ENCODE measurements around the gene ZMIZ1. TPM values are rescaled to one million over a fixed set of nuclear protein-coding genes. Genes with fewer than 3 reads are reported as not detected.

The ZMIZ1 gene
- total RNA-seq, 4 donors from 2014 or later: 18.7 to 188 (median 36.7) TPM

DNA sequence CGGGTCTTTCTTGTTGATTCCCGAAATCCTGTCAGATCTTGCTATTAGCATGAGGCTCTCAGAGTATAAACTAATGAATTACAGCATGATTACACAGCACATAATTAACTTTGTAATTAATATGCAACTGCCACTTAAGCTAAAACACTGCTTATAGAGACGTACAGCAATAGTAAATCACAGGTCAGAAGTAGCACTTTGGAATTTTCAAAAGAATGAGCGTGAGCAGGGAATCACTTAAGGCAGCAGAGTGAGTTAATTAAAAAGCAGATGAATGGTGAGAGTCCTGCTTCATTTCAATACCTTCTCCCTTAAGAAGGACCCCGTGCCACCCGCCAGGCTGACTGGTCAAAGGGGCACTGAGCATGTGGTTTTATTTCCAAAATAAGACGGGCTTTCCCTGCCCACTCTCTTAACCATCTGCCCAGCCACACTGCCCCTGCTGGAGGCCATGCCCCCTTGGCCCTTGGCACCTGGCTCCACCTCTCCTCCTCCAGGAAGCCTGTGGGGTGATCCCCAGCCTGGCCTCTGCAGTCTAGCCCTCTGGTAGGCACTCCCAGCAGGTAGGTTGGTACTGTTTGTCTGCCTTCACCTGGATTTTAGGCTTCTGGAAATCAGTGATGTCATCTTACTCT lies 117.8 kb downstream of the ZMIZ1 start:
- TF ChIP-seq, protein P1, sequence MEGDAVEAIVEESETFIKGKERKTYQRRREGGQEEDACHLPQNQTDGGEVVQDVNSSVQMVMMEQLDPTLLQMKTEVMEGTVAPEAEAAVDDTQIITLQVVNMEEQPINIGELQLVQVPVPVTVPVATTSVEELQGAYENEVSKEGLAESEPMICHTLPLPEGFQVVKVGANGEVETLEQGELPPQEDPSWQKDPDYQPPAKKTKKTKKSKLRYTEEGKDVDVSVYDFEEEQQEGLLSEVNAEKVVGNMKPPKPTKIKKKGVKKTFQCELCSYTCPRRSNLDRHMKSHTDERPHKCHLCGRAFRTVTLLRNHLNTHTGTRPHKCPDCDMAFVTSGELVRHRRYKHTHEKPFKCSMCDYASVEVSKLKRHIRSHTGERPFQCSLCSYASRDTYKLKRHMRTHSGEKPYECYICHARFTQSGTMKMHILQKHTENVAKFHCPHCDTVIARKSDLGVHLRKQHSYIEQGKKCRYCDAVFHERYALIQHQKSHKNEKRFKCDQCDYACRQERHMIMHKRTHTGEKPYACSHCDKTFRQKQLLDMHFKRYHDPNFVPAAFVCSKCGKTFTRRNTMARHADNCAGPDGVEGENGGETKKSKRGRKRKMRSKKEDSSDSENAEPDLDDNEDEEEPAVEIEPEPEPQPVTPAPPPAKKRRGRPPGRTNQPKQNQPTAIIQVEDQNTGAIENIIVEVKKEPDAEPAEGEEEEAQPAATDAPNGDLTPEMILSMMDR (IDR thresholded peaks at IDR 0.05): no peak
- no peak for TF ChIP-seq POLR2A (IDR thresholded peaks at IDR 0.05)
- peak overlapping the region; percentile 78 for H3K27ac ChIP-seq
- intact Hi-C loops (cut with DNase I; ENCODE audit: low total_unique reads): loop anchor here (5.0 kb wide), 1 partner anchor 114 kb away; no protein-coding TSS in a partner anchor

DNA sequence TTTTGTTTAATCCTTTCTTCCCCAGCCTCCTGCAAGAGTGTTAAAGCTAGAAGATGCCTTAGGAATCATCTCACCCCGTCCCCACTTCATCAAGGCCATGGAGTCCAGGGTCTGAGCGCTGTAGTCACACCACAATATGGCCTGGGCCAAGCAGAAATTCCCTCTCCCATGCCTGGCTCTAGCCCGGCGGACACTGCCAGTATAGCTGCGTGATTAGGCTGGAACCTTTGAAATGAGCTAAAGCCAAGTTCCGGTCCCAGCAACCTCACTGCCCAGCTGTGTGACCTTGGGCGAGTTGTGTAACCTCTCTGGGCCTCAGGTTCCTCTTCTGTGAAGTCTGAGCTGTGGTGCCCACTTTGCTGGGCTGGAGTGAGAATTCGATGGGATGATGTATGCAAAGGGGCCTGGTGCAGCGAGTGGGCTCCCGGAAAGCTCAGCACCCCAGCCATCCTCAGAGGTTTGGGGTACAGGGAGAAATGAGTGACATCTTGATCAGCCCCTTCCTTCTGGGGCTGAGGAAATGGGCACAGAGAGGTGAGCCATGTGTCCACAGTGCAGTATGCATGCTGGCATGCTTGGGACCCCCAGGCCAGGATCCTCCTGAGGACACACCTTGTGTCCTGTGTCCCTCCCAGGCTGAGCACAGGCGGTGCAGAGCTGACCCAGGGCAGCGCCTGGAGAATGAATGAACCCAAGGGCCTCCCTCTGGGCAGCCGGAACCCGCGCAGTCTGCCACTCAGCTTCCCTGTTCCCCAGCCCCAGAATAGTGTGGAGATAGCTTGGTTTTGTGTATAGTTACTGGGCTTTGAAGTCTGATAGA lies 118.6 kb downstream of the ZMIZ1 start:
- no peaks in the 10 kb centered on the region for H3K9me3 ChIP-seq
- H3K4me3 ChIP-seq: no peak overlapping the region
- no peaks in the 10 kb centered on the region for H3K27me3 ChIP-seq
- no peak for DNase-seq
- peak overlapping the region; percentile 78 for H3K27ac ChIP-seq
- H3K36me3 ChIP-seq: no peaks in the 10 kb centered on the region
- peaks cover 22 to 27% of the 10 kb centered on the region in 2 donors for H3K4me1 ChIP-seq
- intact Hi-C loops (cut with DNase I; ENCODE audit: low total_unique reads): loop anchor here (5.0 kb wide), 1 partner anchor 115 kb away; no protein-coding TSS in a partner anchor
- no peak for TF ChIP-seq POLR2A (IDR thresholded peaks at IDR 0.05)
- TF ChIP-seq, protein P1 (IDR thresholded peaks at IDR 0.05): no peak

More for the DNA sequence above, 117.8 kb downstream of the ZMIZ1 start:
- Histone ChIP-seq H3K4me1 (peaks cover 29 to 30% of the 10 kb centered on the region in 2 donors), H3K4me3 (no peak overlapping the region), H3K27me3 (no peaks in the 10 kb centered on the region), H3K9me3 (no peaks in the 10 kb centered on the region), H3K36me3 (no peaks in the 10 kb centered on the region)
- DNase-seq: no peak

DNA sequence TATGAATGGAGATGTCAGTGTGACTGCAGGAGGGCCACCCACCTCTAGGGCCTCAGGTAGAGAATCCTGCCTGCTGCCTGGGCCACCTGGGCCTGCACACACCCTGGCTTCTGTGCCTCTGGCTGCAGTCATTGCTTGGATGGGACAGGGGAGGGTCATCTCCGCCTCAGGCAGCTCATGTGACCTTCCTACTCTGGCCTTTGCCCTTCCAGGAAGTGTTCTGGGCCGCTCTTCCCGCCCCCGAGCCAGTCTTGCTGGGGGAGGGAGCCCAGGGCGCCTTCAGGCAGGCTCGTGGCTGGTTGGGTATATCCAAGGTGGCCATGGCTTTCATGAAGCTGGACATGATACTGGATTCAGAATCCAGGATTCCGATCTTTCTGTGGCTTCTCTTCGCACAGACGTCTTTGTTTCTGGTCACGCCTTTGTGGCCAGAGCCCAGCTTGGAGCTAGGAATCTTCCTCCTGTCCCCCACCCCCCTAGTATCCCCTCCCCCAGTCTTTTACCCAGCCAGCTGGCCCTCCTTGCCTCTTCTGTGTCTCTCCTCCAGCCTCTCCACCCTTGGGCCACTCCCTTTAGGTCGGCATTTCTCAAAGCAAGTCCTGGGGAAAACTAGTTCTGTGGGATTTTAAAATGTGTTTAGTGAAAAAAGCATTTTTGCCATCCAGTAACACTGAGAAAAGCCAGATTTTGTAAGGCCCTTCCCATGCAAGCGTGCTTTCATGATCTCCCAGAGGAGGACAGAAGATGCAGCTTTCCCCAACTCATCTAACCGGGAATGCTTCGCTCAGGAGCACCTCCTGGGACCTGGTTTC lies 119.6 kb downstream of the ZMIZ1 start:
- no peak for TF ChIP-seq POLR2A (IDR thresholded peaks at IDR 0.05)
- TF ChIP-seq, protein P1 (IDR thresholded peaks at IDR 0.05): no peak
- Histone ChIP-seq H3K36me3 (no peaks in the 10 kb centered on the region), H3K27me3 (no peaks in the 10 kb centered on the region), H3K4me1 (peaks cover 14 to 20% of the 10 kb centered on the region in 2 donors), H3K27ac (peak overlapping the region; percentile 64 to 78), H3K9me3 (no peaks in the 10 kb centered on the region), H3K4me3 (no peak overlapping the region)
- intact Hi-C loops (cut with DNase I; ENCODE audit: low total_unique reads): loop anchor here (5.0 kb wide), 1 partner anchor 116 kb away; no protein-coding TSS in a partner anchor
- DNase-seq: no peak

DNA sequence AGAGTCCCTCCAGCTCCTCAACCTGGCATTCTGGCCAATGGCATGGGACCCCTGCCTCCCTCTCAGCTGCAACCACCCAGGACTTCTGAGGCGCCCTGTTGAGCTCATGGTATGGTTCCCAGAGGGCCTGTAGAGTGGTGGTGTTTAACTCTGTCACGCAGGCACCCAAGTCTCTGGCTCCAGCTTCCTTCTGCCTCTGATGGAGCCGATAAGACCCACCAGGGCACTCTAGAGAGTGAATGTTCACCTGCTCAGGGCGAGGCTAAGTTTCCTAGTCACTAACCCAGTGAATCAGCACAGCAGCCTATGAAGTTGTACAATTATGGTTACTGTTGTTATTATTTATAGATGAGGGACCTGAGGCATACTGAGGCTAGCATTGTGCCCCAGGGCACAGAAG lies 120.4 kb downstream of the ZMIZ1 start:
- H3K9me3 ChIP-seq: no peaks in the 10 kb centered on the region
- intact Hi-C loops (cut with DNase I; ENCODE audit: low total_unique reads): loop anchor here (5.0 kb wide), 1 partner anchor 117 kb away; no protein-coding TSS in a partner anchor
- H3K4me1 ChIP-seq: peaks cover 8 to 18% of the 10 kb centered on the region in 2 donors
- no peaks in the 10 kb centered on the region for H3K27me3 ChIP-seq
- H3K27ac ChIP-seq: peak overlapping the region; percentile 64 to 78
- H3K4me3 ChIP-seq: no peak overlapping the region
- H3K36me3 ChIP-seq: no peaks in the 10 kb centered on the region
- DNase-seq: no peak
- no peak for TF ChIP-seq POLR2A (IDR thresholded peaks at IDR 0.05)
- TF ChIP-seq, protein P1 (IDR thresholded peaks at IDR 0.05): no peak
